Endothelial cell of umbilical vein (primary cell): Measurements from ENCODE around the gene FAM120A. TPM values are rescaled to one million over a fixed set of nuclear protein-coding genes. Genes with fewer than 3 reads are reported as not detected.

Experiments used
- BruUV-seq: library from RNA; stranded (reverse); fragments of 400-500 nt; replicated peaks from 2 replicates; lab custom pipeline; 2021; lab: Mats Ljungman, UMichigan
- CTCF ChIA-PET: fragments of 300-600, 350-600 bp; sonication (Branson Sonifier 250); formaldehyde crosslinking; loops from one replicate; lab custom pipeline; 2021; ENCODE audit warnings: antibody characterized with exemption, inconsistent platforms; lab: Charles Lee
- POLR2A ChIA-PET: fragments of 300-600, 350-600 bp; sonication (Branson Sonifier 250); formaldehyde crosslinking; loops from one replicate; lab custom pipeline; 2021; ENCODE audit warnings: antibody characterized with exemption, inconsistent platforms; lab: Charles Lee
- DNase-seq: peaks from one replicate; pipeline ENCODE4 v3.0.0-alpha.2; 2011; ENCODE audit warnings: low read depth, low spot score
- FAIRE-seq: peaks from 2 replicates; lab custom pipeline; 2011; peaks lifted over from hg19 to GRCh38; lab: Jason Lieb, UNC
- H2AFZ ChIP-seq: 2 replicates; pipeline ENCODE4 v1.6.0; 2012; ENCODE audit warnings: low read depth, low read length, control low read depth, inconsistent platforms
- H3K27ac ChIP-seq: 2 replicates; pipeline ENCODE4 v1.5.1; 2011; ENCODE audit warnings: low read depth, mild to moderate bottlenecking, control low read depth, low read length, moderate library complexity; ENCODE audit not compliant: insufficient read depth
- H3K27me3 ChIP-seq, 2 experiments: 2 replicates each; pipeline versions ENCODE4 v1.6.0 to v1.6.1; 2011; ENCODE audit warnings: low read length in 2 of 2, mixed read lengths in 1 of 2; ENCODE audit not compliant: control insufficient read depth in 2 of 2, insufficient read depth in 2 of 2
- H3K36me3 ChIP-seq, 2 experiments: 2 replicates in 1 of 2; 3 replicates in 1 of 2; pipeline ENCODE4 v1.5.1; 2011; ENCODE audit warnings: low read length in 2 of 2, mild to moderate bottlenecking in 1 of 2, moderate library complexity in 1 of 2; ENCODE audit not compliant: control insufficient read depth in 2 of 2, insufficient read depth in 2 of 2; ENCODE audit errors: extremely low read depth in 1 of 2
- H3K4me1 ChIP-seq: 3 replicates; pipeline ENCODE4 v1.5.1; 2011; ENCODE audit warnings: mild to moderate bottlenecking, low read length; ENCODE audit not compliant: control insufficient read depth, insufficient read depth; ENCODE audit errors: extremely low read depth
- H3K4me2 ChIP-seq: 2 replicates; pipeline ENCODE4 v1.6.1; 2011; ENCODE audit warnings: low read length, control low read depth, mixed read lengths; ENCODE audit not compliant: insufficient read depth
- H3K4me3 ChIP-seq, 3 experiments: fragments of 200-600 bp in 1 of 3; sonication (generic), shearing (Covaris generic) in 1 of 3; replicated peaks in 1 of 3; 2 replicates each; pipeline ENCODE4 v1.5.1; 2011 to 2016; ENCODE audit warnings: control low read depth in 3 of 3, low read length in 3 of 3, mild to moderate bottlenecking in 2 of 3, inconsistent platforms in 1 of 3, low read depth in 1 of 3, moderate library complexity in 1 of 3; ENCODE audit not compliant: insufficient read depth in 1 of 3
- H3K79me2 ChIP-seq: 2 replicates; pipeline ENCODE4 v1.6.0; 2012; ENCODE audit warnings: low read length, inconsistent platforms; ENCODE audit not compliant: control insufficient read depth, insufficient read depth
- H3K9ac ChIP-seq: replicated peaks from 2 replicates; pipeline ENCODE3; 2011; ENCODE audit warnings: low read length, control low read depth; ENCODE audit not compliant: insufficient read depth; ENCODE audit errors: extremely low read depth
- H3K9me1 ChIP-seq: replicated peaks from 3 replicates; pipeline ENCODE4 v1.6.0; 2011; ENCODE audit warnings: mild to moderate bottlenecking, low read length; ENCODE audit not compliant: control insufficient read depth, insufficient read depth; ENCODE audit errors: extremely low read depth
- H3K9me3 ChIP-seq: replicated peaks from 2 replicates; pipeline ENCODE4 v1.5.1; 2012; ENCODE audit warnings: low read length, inconsistent platforms; ENCODE audit not compliant: control insufficient read depth, insufficient read depth
- H4K20me1 ChIP-seq: replicated peaks from 2 replicates; pipeline ENCODE3; 2011; ENCODE audit warnings: mild to moderate bottlenecking, low read length; ENCODE audit not compliant: control insufficient read depth, insufficient read depth; ENCODE audit errors: extremely low read depth
- EZH2 ChIP-seq: IDR thresholded peaks from 2 replicates; pipeline ENCODE4 v1.6.1; 2012; ENCODE audit warnings: borderline replicate concordance, low read depth, mild to moderate bottlenecking, moderate library complexity, low read length, inconsistent platforms; ENCODE audit not compliant: severe bottlenecking
- FOS ChIP-seq: IDR thresholded peaks from 2 replicates; pipeline ENCODE4 v1.6.1; 2011; ENCODE audit warnings: mild to moderate bottlenecking, low read length, moderate library complexity, borderline replicate concordance; ENCODE audit not compliant: insufficient read depth
- GATA2 ChIP-seq: IDR thresholded peaks from 2 replicates; pipeline ENCODE4 v1.7.0; 2011; ENCODE audit warnings: low read depth, mild to moderate bottlenecking, moderate library complexity, mixed read lengths, low read length; ENCODE audit not compliant: insufficient read length, insufficient read depth
- JUN ChIP-seq: IDR thresholded peaks from 2 replicates; pipeline ENCODE4 v1.6.1; 2011; ENCODE audit warnings: borderline replicate concordance, low read depth; ENCODE audit not compliant: insufficient read length, insufficient read depth
- MYC ChIP-seq: IDR thresholded peaks from one replicate; pipeline ENCODE4 v1.6.1; 2011; ENCODE audit warnings: mild to moderate bottlenecking, low read depth, low read length
- POLR2A ChIP-seq: IDR thresholded peaks from 2 replicates; pipeline ENCODE4 v1.6.1; 2012; ENCODE audit warnings: low read depth, mild to moderate bottlenecking, control low read depth, low read length
- POLR2AphosphoS5 ChIP-seq: IDR thresholded peaks from 2 replicates; pipeline ENCODE4 v1.6.1; 2012; ENCODE audit warnings: low read depth, mild to moderate bottlenecking, control low read depth, low read length, moderate library complexity; ENCODE audit not compliant: insufficient read depth
- dilution Hi-C: fragments of 300-500 bp; cut with MboI; formaldehyde crosslinking; loops from one replicate; pipeline ENCODE4 v1.15.0; 2019; ENCODE audit warnings: low sequenced_read_pairs; ENCODE audit not compliant: extremely low pct_ligation_motif_present
- intact Hi-C: fragments of 100-400 bp; cut with micrococcal nuclease; formaldehyde crosslinking; loops from one replicate; pipeline ENCODE4 v1.10.0; 2022
- polyA plus RNA-seq, 4 experiments: library from polyadenylated mRNA; depleted of rRNA in 3 of 4; stranded (reverse) in 3 of 4; unstranded in 1 of 4; fragments of >200 nt; gene quantifications; 2 replicates each; pipeline versions ENCODE4 v1.2.1 to v1.2.3, GENCODE V29; 2011 to 2012; ENCODE audit warnings: missing spikeins in 1 of 4
- total RNA-seq: library from RNA; stranded (reverse); gene quantifications from 2 replicates; pipeline ENCODE4 v1.2.3, GENCODE V29; 2021
- TF ChIP-seq, protein P1 (sequence below), 2 donors: IDR thresholded peaks; 1 replicate in 1 of 2; 2 replicates in 1 of 2; pipeline ENCODE4 v1.5.1; 2011; ENCODE audit warnings: low read length in 2 of 2, mild to moderate bottlenecking in 2 of 2, moderate library complexity in 2 of 2, control low read depth in 1 of 2, inconsistent platforms in 1 of 2, low read depth in 1 of 2; ENCODE audit not compliant: insufficient read depth in 1 of 2; ENCODE audit errors: extremely low read depth in 1 of 2
- TF ChIP-seq, protein P2 (sequence below): IDR thresholded peaks from 2 replicates; pipeline ENCODE4 v1.6.1; 2011; ENCODE audit not compliant: insufficient read depth, insufficient read length

The FAM120A gene
- total and polyA plus RNA-seq, 2 donors (not counting 3 experiments of a cell fraction or from before 2014, with no cell fraction given) = 66.8 to 126 TPM

DNA sequence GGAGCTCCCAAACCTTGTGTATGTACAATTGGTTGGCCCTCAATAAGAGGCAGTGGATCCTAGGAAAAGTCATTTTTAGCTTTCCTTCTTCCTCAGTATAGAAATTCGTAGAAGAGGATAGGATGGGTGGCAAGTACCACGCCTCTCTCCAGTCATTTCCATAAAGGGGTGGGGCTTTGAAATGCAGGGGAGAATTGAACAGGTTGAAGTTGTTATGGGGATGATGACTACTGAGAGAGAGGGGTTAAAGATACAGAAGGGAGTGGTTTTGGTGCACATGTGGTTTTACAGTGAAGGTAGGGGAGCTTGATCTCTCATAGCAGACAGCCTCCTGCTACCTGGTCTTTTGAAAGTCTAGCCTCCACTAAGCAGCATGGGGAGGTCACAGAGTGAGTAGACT lies 56.3 kb downstream of the FAM120A start:
- no peaks in the 10 kb centered on the region for H3K27me3 ChIP-seq
- H3K9me3 ChIP-seq = no peaks in the 10 kb centered on the region
- no peak overlapping the region for H3K9ac ChIP-seq
- H3K4me2 ChIP-seq = no peak overlapping the region
- H3K9me1 ChIP-seq = no peaks in the 10 kb centered on the region
- no peak overlapping the region for H2AFZ ChIP-seq
- DNase-seq (no peak), FAIRE-seq (no peak)
- dilution Hi-C loops (no loop called here), intact Hi-C loops (no loop called here)
- POLR2A ChIA-PET = no interaction called here
- H3K4me1 ChIP-seq = no peaks in the 10 kb centered on the region
- H3K4me3 ChIP-seq = no peak overlapping the region
- no peak for TF ChIP-seq GATA2
- TF ChIP-seq, protein P1, sequence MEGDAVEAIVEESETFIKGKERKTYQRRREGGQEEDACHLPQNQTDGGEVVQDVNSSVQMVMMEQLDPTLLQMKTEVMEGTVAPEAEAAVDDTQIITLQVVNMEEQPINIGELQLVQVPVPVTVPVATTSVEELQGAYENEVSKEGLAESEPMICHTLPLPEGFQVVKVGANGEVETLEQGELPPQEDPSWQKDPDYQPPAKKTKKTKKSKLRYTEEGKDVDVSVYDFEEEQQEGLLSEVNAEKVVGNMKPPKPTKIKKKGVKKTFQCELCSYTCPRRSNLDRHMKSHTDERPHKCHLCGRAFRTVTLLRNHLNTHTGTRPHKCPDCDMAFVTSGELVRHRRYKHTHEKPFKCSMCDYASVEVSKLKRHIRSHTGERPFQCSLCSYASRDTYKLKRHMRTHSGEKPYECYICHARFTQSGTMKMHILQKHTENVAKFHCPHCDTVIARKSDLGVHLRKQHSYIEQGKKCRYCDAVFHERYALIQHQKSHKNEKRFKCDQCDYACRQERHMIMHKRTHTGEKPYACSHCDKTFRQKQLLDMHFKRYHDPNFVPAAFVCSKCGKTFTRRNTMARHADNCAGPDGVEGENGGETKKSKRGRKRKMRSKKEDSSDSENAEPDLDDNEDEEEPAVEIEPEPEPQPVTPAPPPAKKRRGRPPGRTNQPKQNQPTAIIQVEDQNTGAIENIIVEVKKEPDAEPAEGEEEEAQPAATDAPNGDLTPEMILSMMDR (IDR thresholded peaks at IDR 0.05; ENCODE audit: extremely low read depth in 1 of 2, insufficient read depth in 1 of 2, low read depth in 1 of 2, low read length in 2 of 2) = no peak
- TF ChIP-seq JUN = no peak
- no peak for TF ChIP-seq EZH2
- TF ChIP-seq, protein P2, sequence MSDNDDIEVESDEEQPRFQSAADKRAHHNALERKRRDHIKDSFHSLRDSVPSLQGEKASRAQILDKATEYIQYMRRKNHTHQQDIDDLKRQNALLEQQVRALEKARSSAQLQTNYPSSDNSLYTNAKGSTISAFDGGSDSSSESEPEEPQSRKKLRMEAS = no peak
- no peak for TF ChIP-seq POLR2AphosphoS5
- TF ChIP-seq MYC = no peak
- TF ChIP-seq FOS = no peak
- TF ChIP-seq POLR2A = no peak
- BruUV-seq = no TSS peak
- H3K79me2 ChIP-seq = peaks cover 81% of the 10 kb centered on the region
- CTCF ChIA-PET = interaction anchor here (1.3 kb wide), 1 partner anchor 59 kb away, joined by 4 read pairs; no protein-coding TSS in a partner anchor
- peaks cover 1 to 5% of the 10 kb centered on the region in 2 experiments for H3K36me3 ChIP-seq
- H3K27ac ChIP-seq = no peak overlapping the region
- no peaks in the 10 kb centered on the region for H4K20me1 ChIP-seq
